K562 (cell line): ENCODE measurements around the gene SGMS1.
"Not testable (repeated sequence)": the region's sequence is repeated elsewhere in the genome, so short reads cannot be mapped to it uniquely, and the experiment has no call there.

Experiments used
- POLR2A ChIP-seq: fragments of 450-650 bp; conservative IDR thresholded peaks from 2 replicates; pipeline ENCODE4 v1.6.1; 2016
- TF ChIP-seq, protein P1 (sequence below), 3 experiments: IDR thresholded peaks in 2 of 3; conservative IDR thresholded peaks in 1 of 3; 2 replicates each; pipeline ENCODE4 v1.5.1; 2011 to 2012; ENCODE audit warnings: low read length in 3 of 3, mild to moderate bottlenecking in 3 of 3, control low read depth in 2 of 3, improper control_type of control experiment in 1 of 3, inconsistent platforms in 1 of 3, low read depth in 1 of 3, mixed read lengths in 1 of 3, moderate library complexity in 1 of 3; ENCODE audit not compliant: insufficient read depth in 2 of 3

- TF ChIP-seq, protein P1, sequence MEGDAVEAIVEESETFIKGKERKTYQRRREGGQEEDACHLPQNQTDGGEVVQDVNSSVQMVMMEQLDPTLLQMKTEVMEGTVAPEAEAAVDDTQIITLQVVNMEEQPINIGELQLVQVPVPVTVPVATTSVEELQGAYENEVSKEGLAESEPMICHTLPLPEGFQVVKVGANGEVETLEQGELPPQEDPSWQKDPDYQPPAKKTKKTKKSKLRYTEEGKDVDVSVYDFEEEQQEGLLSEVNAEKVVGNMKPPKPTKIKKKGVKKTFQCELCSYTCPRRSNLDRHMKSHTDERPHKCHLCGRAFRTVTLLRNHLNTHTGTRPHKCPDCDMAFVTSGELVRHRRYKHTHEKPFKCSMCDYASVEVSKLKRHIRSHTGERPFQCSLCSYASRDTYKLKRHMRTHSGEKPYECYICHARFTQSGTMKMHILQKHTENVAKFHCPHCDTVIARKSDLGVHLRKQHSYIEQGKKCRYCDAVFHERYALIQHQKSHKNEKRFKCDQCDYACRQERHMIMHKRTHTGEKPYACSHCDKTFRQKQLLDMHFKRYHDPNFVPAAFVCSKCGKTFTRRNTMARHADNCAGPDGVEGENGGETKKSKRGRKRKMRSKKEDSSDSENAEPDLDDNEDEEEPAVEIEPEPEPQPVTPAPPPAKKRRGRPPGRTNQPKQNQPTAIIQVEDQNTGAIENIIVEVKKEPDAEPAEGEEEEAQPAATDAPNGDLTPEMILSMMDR (IDR thresholded peaks at IDR 0.05 in 2 of 3, conservative IDR thresholded peaks at IDR 0.05 in 1 of 3; ENCODE audit: insufficient read depth in 2 of 3, low read depth in 1 of 3, low read length in 3 of 3), result not testable (repeated sequence)
- TF ChIP-seq POLR2A, result not testable (repeated sequence)
These were observed 139.2 kb downstream of the SGMS1 start for GRCh38 chr10:50484550-50484949.
